Stimulated activated CD8-positive, alpha-beta memory T cell treated with anti-CD3 and anti-CD28 coated beads, Interleukin-4, amount 100 ng/mL, for 48 hours (primary cell): ENCODE data around the gene IRF2BP2.
"Not testable (repeated sequence)": the region's sequence is repeated elsewhere in the genome, so short reads cannot be mapped to it uniquely, and the experiment has no call there.

Experiments used
- DNase-seq: peaks from one replicate; pipeline ENCODE4 v3.0.0-alpha.2; 2020

Gene IRF2BP2

GRCh38 chr1:234610061-234610665 lies at the start of gene IRF2BP2:
Gene IRF2BP2, minus strand, starts transcription at chr1:234610178. Its CDS starts 684 bp downstream, at chr1:234609494.
- peak; percentile 82 for DNase-seq

- no peak for DNase-seq
These were observed 49.6 kb upstream of the IRF2BP2 start for GRCh38 chr1:234659538-234659937.

- DNase-seq: no peak
These were observed 48.2 kb upstream of the IRF2BP2 start for GRCh38 chr1:234658138-234658537.

- DNase-seq: no peak
These were observed 47.1 kb upstream of the IRF2BP2 start for GRCh38 chr1:234656944-234657654.

- DNase-seq: no peak
These were observed 46.3 kb upstream of the IRF2BP2 start for GRCh38 chr1:234656070-234656895.

GRCh38 chr1:234655328-234656069 lies 45.5 kb upstream of the IRF2BP2 start:
- DNase-seq: no peak

- no peak for DNase-seq
These were observed 44.2 kb upstream of the IRF2BP2 start for GRCh38 chr1:234654002-234654733.

GRCh38 chr1:234649432-234650081 lies 39.6 kb upstream of the IRF2BP2 start:
- DNase-seq: no peak

GRCh38 chr1:234647758-234648157 lies 37.8 kb upstream of the IRF2BP2 start:
- DNase-seq: no peak

- no peak for DNase-seq
These were observed 37.3 kb upstream of the IRF2BP2 start for GRCh38 chr1:234647245-234647644.

GRCh38 chr1:234645964-234646363 lies 36.0 kb upstream of the IRF2BP2 start:
- no peak for DNase-seq

GRCh38 chr1:234645474-234645953 lies 35.5 kb upstream of the IRF2BP2 start:
- no peak for DNase-seq

- DNase-seq: no peak
These were observed 35.0 kb upstream of the IRF2BP2 start for GRCh38 chr1:234644928-234645327.

- DNase-seq: no peak
These were observed 33.8 kb upstream of the IRF2BP2 start for GRCh38 chr1:234643850-234644134.

GRCh38 chr1:234643111-234643849 lies 33.3 kb upstream of the IRF2BP2 start:
- no peak for DNase-seq

- DNase-seq: no peak
These were observed 32.5 kb upstream of the IRF2BP2 start for GRCh38 chr1:234642428-234642827.

GRCh38 chr1:234639961-234640360 lies 30.0 kb upstream of the IRF2BP2 start:
- DNase-seq: no peak

GRCh38 chr1:234638832-234639799 lies 29.1 kb upstream of the IRF2BP2 start:
- DNase-seq: no peak

GRCh38 chr1:234634922-234635321 lies 24.9 kb upstream of the IRF2BP2 start:
- DNase-seq: not testable (repeated sequence)

- DNase-seq: no peak
These were observed 24.4 kb upstream of the IRF2BP2 start for GRCh38 chr1:234634387-234634786.
